ENCODE data around the gene ZNF619. TPM values are rescaled to one million over a fixed set of nuclear protein-coding genes. Genes with fewer than 3 reads are reported as not detected.

ZNF619 gene
- total RNA-seq, 1 experiment from 2014 or later = 6.9 TPM

- Histone ChIP-seq H3K4me2 (no peak overlapping the region), H3K79me2 (ENCODE audit: low read depth) (no peaks in the 10 kb centered on the region), H2AFZ (no peak overlapping the region), H3K27ac (no peak overlapping the region), H3K4me3 (no peak overlapping the region), H3K9me2 (ENCODE audit: insufficient read depth) (no peaks in the 10 kb centered on the region), H4K20me1 (ENCODE audit: insufficient read depth) (no peaks in the 10 kb centered on the region), H3K4me1 (replicated peaks; ENCODE audit: insufficient read depth) (no peaks in the 10 kb centered on the region), H3K36me3 (ENCODE audit: low read depth) (peaks cover 71% of the 10 kb centered on the region), H3K9me3 (ENCODE audit: insufficient read depth, low read depth) (peaks cover 12% of the 10 kb centered on the region; the same call in 1 of the 2 replicates), H3K27me3 (ENCODE audit: insufficient read depth, low read depth) (no peaks in the 10 kb centered on the region), H3F3A (ENCODE audit: insufficient read depth, low read depth) (no peaks in the 10 kb centered on the region)
- TF ChIP-seq, protein P1, sequence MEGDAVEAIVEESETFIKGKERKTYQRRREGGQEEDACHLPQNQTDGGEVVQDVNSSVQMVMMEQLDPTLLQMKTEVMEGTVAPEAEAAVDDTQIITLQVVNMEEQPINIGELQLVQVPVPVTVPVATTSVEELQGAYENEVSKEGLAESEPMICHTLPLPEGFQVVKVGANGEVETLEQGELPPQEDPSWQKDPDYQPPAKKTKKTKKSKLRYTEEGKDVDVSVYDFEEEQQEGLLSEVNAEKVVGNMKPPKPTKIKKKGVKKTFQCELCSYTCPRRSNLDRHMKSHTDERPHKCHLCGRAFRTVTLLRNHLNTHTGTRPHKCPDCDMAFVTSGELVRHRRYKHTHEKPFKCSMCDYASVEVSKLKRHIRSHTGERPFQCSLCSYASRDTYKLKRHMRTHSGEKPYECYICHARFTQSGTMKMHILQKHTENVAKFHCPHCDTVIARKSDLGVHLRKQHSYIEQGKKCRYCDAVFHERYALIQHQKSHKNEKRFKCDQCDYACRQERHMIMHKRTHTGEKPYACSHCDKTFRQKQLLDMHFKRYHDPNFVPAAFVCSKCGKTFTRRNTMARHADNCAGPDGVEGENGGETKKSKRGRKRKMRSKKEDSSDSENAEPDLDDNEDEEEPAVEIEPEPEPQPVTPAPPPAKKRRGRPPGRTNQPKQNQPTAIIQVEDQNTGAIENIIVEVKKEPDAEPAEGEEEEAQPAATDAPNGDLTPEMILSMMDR (conservative IDR thresholded peaks at IDR 0.05) = no peak
- TF ChIP-seq EZH2 (IDR thresholded peaks at IDR 0.05; ENCODE audit: low read depth) = no peak
- CTCF ChIA-PET = no interaction called here
- intact Hi-C loops (cut with micrococcal nuclease; ENCODE audit: unreplicated experiment) = no loop called here
- DNase-seq = no peak
- BruUV-seq (replicated peaks) = no TSS peak
- POLR2A ChIA-PET (ENCODE audit: unreplicated experiment) = no interaction called here
Measured at GRCh38 chr3:40532252-40532651, 55.3 kb downstream of the ZNF619 start.

DNA sequence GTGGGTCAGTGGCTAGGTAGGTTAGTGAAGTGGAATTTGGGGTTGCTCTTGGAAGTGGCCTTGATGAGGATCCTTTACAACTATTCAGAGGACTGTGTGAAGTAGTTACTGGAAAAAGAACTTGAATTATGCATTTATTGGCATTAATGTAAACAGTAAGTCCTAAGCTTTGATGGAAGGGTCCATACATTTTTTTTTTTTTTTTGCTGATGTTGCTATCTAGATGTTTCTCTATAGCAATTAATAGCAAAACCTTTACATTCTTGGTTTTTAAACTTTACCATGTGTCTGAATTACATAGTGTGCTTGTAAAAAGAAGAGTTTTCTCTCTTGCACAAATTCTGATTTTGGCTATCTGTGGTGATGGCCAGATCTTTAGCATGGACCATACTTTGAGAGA is 57.4 kb downstream of the ZNF619 start:
- Histone ChIP-seq H4K20me1 (ENCODE audit: insufficient read depth) (no peaks in the 10 kb centered on the region), H3K27ac (no peak overlapping the region), H2AFZ (no peak overlapping the region), H3K4me1 (replicated peaks; ENCODE audit: insufficient read depth) (no peaks in the 10 kb centered on the region), H3K4me3 (no peak overlapping the region), H3K79me2 (ENCODE audit: low read depth) (no peaks in the 10 kb centered on the region), H3K9me3 (ENCODE audit: insufficient read depth, low read depth) (peaks cover 14% of the 10 kb centered on the region; the same call in 1 of the 2 replicates), H3F3A (ENCODE audit: insufficient read depth, low read depth) (no peaks in the 10 kb centered on the region; the same call in 1 of the 2 replicates), H3K4me2 (no peak overlapping the region), H3K9me2 (ENCODE audit: insufficient read depth) (no peaks in the 10 kb centered on the region), H3K36me3 (ENCODE audit: low read depth) (peaks cover 65% of the 10 kb centered on the region), H3K27me3 (ENCODE audit: insufficient read depth, low read depth) (no peaks in the 10 kb centered on the region)
- DNase-seq = no peak
- intact Hi-C loops (cut with micrococcal nuclease; ENCODE audit: unreplicated experiment) = no loop called here
- ChIA-PET CTCF (no interaction called here), POLR2A (ENCODE audit: unreplicated experiment) (no interaction called here)
- no TSS peak for BruUV-seq (replicated peaks)
- TF ChIP-seq EZH2 (IDR thresholded peaks at IDR 0.05; ENCODE audit: low read depth) = no peak
- TF ChIP-seq, protein P1 (conservative IDR thresholded peaks at IDR 0.05) = no peak

Other genes starting within 250 kb of the ZNF619 start
- 30.9 and 39.9 TPM in 2 replicates for gene EIF1B, start 167.4 kb upstream of the ZNF619 start, total RNA-seq (2021)
- not detected in 2 replicates for gene ENTPD3, start 89.9 kb upstream of the ZNF619 start, total RNA-seq (2021)
- 1,756 and 2,201 TPM in 2 replicates for gene RPL14, start 19.8 kb upstream of the ZNF619 start, total RNA-seq (2021)
- 4.1 and 4.7 TPM in 2 replicates for gene ZNF620, start 28.9 kb downstream of the ZNF619 start, total RNA-seq (2021)
- gene ZNF621, start 47.8 kb downstream of the ZNF619 start, total RNA-seq (2021) = 21.1 and 26.2 TPM in 2 replicates